T-helper 1 cell treated with Interleukin-12 subunit alpha and Interleukin-12 subunit beta and Interleukin-4 antibody, amounts not matched to agents 30 μg/mL and 1 μg/mL, for 36 hours (primary cell): Measurements from ENCODE around the gene ZNF668.
"Not testable (repeated sequence)": the region's sequence is repeated elsewhere in the genome, so short reads cannot be mapped to it uniquely, and the experiment has no call there.

Experiments
- H3K27ac Mint-ChIP-seq: one replicate; pipeline ENCODE4 v1.8.0; 2021; ENCODE audit warnings: mild to moderate bottlenecking, mixed read lengths
- H3K27me3 Mint-ChIP-seq: one replicate; pipeline ENCODE4 v1.8.0; 2021; ENCODE audit warnings: low read depth, mixed read lengths
- H3K36me3 Mint-ChIP-seq: one replicate; pipeline ENCODE4 v1.8.0; 2021; ENCODE audit warnings: low read depth, mixed read lengths
- H3K4me1 Mint-ChIP-seq: one replicate; pipeline ENCODE4 v1.8.0; 2021; ENCODE audit warnings: low read depth, mixed read lengths
- H3K4me3 Mint-ChIP-seq: one replicate; pipeline ENCODE4 v1.8.0; 2021; ENCODE audit warnings: mild to moderate bottlenecking, moderate library complexity, mixed read lengths
- H3K9me3 Mint-ChIP-seq: one replicate; pipeline ENCODE4 v1.8.0; 2021; ENCODE audit warnings: mixed read lengths

The ZNF668 gene

DNA sequence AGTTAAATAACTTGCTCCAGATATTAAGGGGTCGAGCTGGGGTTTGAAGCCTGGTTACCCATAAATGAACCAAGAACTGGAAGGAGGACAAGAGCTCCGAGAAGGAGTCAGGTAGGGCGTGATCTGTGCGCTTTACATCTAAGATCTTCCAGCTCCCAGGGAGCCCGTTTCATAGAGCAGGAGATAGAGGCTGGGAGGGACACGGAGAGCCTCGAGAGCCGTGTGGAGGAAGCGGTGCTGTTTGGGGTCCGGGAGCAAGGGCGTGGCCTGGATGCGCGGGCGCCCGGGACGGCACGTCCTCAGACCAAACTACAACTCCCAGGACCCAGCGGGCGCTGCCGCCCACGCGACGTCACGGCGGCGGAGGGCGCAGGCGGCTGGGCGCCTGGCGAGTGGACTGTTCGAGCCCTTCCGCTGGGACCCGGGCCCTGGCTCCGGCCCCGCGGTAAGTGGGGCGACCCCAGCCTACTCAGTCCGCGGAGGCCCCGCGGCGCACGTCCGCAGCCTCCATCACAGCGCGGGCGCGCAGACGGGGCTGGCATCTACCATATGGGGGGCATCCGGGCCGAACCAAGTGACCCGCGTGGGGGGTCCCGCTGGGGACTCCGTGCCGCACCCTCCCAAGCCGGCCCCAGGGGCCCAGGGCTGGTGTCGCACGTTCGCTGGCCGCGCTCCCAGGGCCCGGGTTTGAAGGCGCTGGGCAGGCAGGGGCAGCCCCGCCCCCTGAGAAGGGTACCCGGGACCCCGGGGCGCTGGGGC, 34.2 kb upstream of the ZNF668 start, which contains the start of gene BCKDK:
BCKDK (plus strand) TSS at position 352 of the 759 bp plus-strand sequence. CDS start 838 bp downstream, outside the sequence.
- H3K36me3 Mint-ChIP-seq, result peaks cover 7% of the 10 kb centered on the region
- H3K27me3 Mint-ChIP-seq, result no peaks in the 10 kb centered on the region
- peak within 1 kb of the TSS; percentile 88 for H3K4me3 Mint-ChIP-seq
- H3K9me3 Mint-ChIP-seq, result no peaks in the 10 kb centered on the region
- H3K4me1 Mint-ChIP-seq, result peaks cover 14% of the 10 kb centered on the region
- peak within 1 kb of the TSS; percentile 92 for H3K27ac Mint-ChIP-seq

DNA sequence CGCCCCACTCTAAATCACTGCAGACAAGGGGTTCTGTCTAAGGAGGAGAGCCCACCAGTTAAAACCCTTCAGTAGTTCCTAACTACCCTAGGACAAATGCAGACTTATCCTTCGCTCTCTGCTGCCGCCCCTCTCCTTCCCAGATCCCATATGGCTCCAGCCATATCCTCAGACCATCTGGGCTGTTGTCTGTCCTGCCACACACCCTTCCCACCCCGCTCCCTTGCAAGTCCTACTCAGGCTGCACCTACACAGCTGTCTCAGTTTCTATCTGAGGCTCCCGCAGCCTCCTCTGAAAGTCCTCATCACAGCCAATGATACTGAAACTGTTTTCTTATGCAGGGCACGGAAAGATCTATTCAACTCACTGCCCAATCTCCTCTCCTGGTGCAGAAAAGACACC, 33.4 kb upstream of the ZNF668 start:
- Mint-ChIP-seq H3K4me1 (peaks cover 14% of the 10 kb centered on the region), H3K27me3 (no peaks in the 10 kb centered on the region), H3K27ac (peak overlapping the region; percentile 92), H3K36me3 (peaks cover 7% of the 10 kb centered on the region), H3K9me3 (no peaks in the 10 kb centered on the region), H3K4me3 (peak overlapping the region; percentile 88)

DNA sequence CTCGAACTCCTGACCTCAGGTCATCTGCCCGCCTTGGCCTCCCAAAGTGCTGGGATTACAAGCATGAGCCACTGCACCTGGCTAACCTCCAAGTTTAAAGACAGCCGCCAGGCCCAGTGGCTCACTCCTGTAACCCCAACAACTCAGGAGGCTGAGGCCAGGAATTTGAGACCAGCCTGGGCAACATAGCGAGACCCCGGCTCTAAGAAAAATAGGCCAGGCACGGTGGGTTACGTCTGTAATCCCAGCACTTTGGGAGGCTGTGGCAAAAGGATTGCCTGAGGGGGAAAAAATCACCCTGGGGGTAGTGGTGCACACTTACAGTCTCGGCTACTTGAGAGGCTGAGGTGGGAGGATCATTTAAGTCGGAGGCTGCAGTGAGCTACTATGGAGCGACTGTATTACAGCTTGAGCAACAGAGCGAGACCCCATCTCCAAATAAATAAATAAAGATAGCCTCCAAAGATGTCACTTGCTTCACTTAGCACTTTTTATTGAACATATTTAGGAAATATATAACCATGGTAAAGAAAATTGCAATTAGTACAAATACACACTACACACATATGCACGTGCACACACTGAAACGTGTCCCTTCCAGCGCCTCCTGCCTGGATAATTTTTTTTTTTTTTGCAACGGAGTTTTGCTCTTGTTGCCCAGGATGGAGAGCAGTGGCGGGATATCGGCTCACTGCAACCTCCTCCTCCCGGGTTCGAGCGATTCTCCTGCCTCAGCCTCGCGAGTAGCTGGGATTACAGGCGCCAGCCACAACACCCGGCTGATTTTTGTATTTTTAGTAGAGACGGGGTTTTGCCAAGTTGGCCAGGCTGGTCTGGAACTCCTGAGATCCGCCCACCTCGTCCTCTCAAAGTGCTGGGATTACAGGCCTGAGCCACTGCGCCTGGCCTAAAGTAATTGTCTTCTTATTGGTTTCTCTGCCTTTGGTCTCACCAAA, 32.7 kb upstream of the ZNF668 start:
- no peak overlapping the region for H3K27ac Mint-ChIP-seq
- no peak overlapping the region for H3K4me3 Mint-ChIP-seq
- no peaks in the 10 kb centered on the region for H3K9me3 Mint-ChIP-seq
- peaks cover 14% of the 10 kb centered on the region for H3K4me1 Mint-ChIP-seq
- peaks cover 7% of the 10 kb centered on the region for H3K36me3 Mint-ChIP-seq
- no peaks in the 10 kb centered on the region for H3K27me3 Mint-ChIP-seq

DNA sequence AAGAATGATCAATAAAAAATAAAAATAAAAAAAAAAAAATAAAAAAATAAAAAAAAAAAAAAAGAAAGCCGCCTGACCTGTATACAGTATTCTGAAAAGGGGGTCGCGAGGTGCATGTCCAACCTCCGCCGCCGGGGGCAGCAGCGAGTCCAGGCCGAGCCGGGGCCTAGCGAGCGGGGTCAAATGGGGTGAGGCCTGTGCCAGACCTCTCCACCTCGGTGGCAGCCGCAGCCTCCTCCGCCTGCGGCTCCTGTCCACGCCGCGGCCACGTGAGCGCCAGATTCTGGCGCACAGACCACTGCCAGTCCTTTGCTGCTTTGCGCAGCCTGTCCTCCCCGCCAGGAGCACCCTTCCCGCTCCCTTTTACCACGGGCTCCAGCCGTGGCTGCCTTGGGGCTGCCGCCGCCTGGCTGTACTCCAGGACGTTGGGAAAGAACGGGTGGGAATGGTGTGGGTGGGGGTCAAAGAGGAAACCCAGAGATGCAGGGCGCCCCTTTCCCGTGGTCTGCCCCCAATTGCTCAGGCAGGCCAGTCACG, 31.7 kb upstream of the ZNF668 start:
- Mint-ChIP-seq H3K36me3 (peaks cover 7% of the 10 kb centered on the region), H3K27ac (no peak overlapping the region), H3K27me3 (no peaks in the 10 kb centered on the region), H3K4me3 (no peak overlapping the region), H3K9me3 (no peaks in the 10 kb centered on the region), H3K4me1 (peaks cover 14% of the 10 kb centered on the region)

DNA sequence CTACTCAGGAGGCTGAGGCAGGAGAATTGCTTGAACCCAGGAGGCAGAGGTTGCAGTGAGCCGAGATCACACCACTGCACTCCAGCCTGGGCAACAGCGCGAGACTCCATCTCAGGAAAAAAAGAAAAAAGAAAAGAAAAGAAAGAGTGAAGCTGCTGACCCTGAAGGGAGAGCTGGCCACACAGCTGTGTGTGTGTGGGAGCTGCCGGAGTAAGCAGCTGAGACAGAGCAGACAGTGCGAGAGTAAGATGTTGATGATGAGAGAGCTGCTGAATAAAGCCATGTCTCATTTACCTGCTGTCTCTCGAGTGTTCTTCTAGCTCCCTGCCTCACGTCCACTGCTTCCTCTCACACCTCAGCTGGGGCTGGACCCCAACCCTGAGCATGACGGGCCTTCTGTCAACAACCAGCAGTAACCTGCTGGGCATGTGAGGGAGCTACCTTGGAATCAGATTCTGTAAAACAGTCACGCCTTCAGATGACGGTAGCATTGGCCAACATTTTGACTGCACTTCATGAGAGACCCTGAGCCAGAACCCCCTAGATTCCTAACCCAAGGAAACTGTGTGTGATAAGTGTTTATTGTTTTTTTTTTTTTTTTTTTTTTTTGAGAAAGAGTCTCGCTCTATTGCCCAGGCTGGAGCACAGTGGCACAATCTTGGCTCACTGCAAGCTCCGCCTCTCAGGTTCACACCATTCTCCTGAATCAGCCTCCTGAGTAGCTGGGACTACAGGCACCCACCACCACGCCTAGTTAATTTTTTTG, 27.0 kb upstream of the ZNF668 start:
- H3K9me3 Mint-ChIP-seq, result not testable (repeated sequence)

DNA sequence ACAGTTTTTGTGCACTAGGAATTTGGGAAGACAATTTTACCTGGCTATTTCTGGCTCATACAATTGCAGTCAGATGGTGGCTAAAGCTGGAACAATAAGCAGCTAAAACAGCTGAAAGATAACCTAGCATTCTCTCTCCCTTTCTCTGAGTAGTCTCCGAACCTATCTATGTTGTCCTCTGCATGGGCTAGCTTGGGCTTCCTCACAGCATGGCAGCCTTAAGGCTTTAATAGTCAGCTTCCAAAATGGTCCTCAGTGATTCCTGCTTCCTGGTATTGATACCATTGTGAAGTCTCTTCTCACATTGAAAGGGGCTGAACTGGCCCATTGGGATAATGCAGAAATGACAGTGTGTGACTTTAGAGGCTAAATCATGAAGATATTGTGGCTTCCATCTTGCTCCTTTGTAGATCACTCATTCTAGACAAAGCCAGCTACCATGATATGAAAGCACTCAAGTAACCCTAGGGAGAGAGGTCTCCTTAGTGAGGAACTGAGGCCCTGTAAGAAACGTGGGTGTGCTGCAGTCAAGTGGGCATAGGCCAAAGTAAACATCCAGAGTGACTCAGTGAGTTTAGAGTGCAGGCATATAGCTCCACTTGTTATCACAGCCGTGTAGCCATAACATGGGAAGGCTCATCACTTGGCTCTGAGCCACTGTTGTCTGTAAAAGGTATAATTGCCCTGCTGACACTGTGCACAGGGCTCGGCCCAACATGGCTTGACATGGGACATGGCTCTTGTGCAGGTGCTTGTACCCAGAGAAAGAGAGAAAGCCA, 26.0 kb upstream of the ZNF668 start:
- H3K9me3 Mint-ChIP-seq, result no peaks in the 10 kb centered on the region
- H3K27ac Mint-ChIP-seq, result no peak overlapping the region
- peaks cover 7% of the 10 kb centered on the region for H3K27me3 Mint-ChIP-seq
- H3K36me3 Mint-ChIP-seq, result no peaks in the 10 kb centered on the region
- H3K4me3 Mint-ChIP-seq, result no peak overlapping the region
- H3K4me1 Mint-ChIP-seq, result peaks cover 9% of the 10 kb centered on the region

More for the DNA sequence above, 27.0 kb upstream of the ZNF668 start:
- H3K4me3 Mint-ChIP-seq, H3K27me3 Mint-ChIP-seq, H3K36me3 Mint-ChIP-seq, H3K4me1 Mint-ChIP-seq, H3K27ac Mint-ChIP-seq: not testable (repeated sequence)

DNA sequence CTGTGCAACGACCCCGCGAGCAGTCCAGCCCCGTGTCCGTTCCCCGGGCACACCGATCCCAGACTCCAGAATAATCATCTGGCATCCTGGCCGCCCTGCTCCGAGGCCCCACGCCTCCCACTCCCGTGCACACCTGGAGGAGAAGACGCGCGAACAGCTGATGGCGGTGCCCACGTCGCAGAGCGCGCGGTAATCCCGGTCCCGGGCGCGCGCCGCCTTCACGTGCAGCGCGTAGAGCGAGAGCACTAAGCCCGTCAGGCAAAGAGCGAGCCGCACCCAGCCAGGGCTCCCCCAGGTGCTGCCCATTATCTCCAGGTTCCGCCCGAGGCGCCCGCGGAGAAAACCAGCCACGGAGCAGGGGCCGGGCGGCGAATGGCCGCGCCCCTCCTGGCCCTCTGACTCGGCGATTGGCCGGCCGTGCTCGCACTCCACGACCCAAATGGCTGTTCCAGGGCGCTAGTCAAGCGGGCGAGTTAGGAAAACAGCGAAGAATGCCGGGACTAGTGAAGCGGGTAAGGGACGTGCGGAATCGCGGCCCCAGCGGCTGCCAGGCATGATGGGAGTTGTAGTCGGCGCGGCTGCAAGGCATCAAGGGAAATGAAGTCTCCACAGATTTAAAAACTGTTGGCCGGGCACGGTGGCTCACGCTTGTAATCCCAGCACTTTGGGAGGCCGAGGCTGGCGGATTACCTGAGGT, 20.5 kb upstream of the ZNF668 start, which contains the start of gene VKORC1:
VKORC1 (minus strand) TSS at position 374 of the 697 bp plus-strand sequence; CDS start at position 306, 68 bp downstream.
- H3K4me3 Mint-ChIP-seq, result peak within 1 kb of the TSS; percentile 98
- peak within 1 kb of the TSS; percentile 90 for H3K27ac Mint-ChIP-seq
- no peaks in the 10 kb centered on the region for H3K9me3 Mint-ChIP-seq
- peaks cover 11% of the 10 kb centered on the region for H3K36me3 Mint-ChIP-seq
- H3K27me3 Mint-ChIP-seq, result no peaks in the 10 kb centered on the region
- peaks cover 21% of the 10 kb centered on the region for H3K4me1 Mint-ChIP-seq

DNA sequence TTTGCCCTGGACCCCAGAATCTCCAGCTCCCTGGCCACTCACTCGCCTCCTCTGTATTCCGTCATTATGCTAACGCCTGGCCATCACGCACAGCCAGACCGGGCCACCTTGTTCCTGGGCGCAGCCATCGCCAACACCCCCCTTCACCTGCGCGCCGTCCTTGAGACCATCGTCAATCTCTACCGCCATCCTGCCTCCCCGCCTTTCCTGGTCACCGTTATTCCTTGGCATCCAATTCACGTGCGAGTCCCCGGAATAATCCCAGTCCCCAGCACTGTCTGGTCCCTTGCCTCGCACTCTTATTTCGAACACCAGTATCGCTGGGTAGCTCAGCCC, 20.0 kb upstream of the ZNF668 start:
- peak overlapping the region; percentile 90 for H3K27ac Mint-ChIP-seq
- H3K4me3 Mint-ChIP-seq, result peak overlapping the region; percentile 98
- no peaks in the 10 kb centered on the region for H3K27me3 Mint-ChIP-seq
- peaks cover 16% of the 10 kb centered on the region for H3K36me3 Mint-ChIP-seq
- H3K4me1 Mint-ChIP-seq, result peaks cover 21% of the 10 kb centered on the region
- no peaks in the 10 kb centered on the region for H3K9me3 Mint-ChIP-seq

DNA sequence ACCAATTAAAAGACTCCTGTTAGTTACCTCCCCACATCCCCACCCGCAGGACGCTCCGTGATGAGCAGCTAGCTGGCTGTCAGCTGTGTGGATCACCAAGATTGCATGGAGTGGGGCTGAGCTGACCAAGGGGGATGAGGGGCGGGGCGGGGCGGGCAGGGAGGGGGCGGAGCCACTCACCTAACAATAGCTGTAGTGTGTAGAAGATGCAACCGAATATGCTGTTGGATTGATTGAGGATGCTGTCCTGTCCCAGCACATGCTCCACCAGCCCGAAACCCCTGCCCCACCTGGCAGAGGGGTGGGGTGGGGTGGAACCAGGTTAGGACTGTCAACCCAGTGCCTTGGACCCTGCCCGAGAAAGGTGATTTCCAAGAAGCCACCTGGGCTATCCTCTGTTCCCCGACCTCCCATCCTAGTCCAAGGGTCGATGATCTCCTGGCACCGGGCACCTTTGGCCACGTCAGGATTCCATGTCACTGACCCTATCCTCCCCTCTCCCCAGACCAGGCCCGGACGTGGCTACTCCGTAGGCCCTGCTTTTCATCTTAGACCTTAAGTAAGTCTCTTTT, 19.2 kb upstream of the ZNF668 start:
- H3K4me3 Mint-ChIP-seq, result peak overlapping the region; percentile 37

DNA sequence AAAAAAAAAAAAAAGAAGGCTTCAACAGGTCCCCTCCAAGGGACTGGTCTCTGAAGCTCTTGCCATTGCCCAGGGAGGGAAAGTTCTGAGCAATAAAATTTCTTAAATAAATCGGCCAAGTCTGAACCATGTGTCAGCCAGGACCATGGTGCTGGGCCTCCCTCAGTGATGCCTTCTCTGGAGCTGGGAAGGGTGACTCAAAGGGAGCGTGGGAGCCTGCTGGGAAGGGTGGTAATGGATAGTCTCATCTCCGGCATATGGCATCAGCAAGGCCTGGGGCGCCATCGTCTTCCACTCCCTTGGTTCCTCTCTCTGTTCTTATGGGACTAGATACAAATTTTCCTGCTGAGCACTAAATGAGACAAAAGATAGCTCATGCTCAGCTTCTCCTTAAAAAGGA, 18.3 kb upstream of the ZNF668 start:
- H3K27ac Mint-ChIP-seq, result no peak overlapping the region
- peak overlapping the region; percentile 46 for H3K4me3 Mint-ChIP-seq
- H3K9me3 Mint-ChIP-seq, result no peaks in the 10 kb centered on the region
- H3K27me3 Mint-ChIP-seq, result no peaks in the 10 kb centered on the region
- H3K36me3 Mint-ChIP-seq, result peaks cover 16% of the 10 kb centered on the region
- H3K4me1 Mint-ChIP-seq, result peaks cover 21% of the 10 kb centered on the region

More for the DNA sequence above, 19.2 kb upstream of the ZNF668 start:
- Mint-ChIP-seq H3K27ac (no peak overlapping the region), H3K27me3 (no peaks in the 10 kb centered on the region), H3K4me1 (peaks cover 21% of the 10 kb centered on the region), H3K9me3 (no peaks in the 10 kb centered on the region), H3K36me3 (peaks cover 16% of the 10 kb centered on the region)

DNA sequence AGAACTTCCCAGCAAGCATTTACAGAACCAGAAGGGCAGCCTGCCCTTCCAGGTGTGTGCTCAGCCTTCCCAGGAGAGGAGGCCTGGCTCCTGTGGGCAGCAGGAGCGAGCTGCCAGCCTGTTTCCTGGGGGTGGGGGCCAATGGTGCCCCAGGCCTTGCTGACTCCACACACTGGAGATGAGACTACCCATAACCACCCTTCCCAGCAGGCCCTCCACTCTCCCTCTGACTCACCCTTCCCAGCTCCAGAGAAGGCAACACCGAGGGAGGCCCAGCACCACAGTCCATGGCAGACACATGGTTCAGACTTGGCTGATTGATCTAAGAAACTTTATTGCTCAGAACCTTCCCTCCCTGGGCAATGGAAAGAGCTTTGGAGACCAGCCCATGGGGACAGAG, 16.5 kb upstream of the ZNF668 start:
- peaks cover 16% of the 10 kb centered on the region for H3K36me3 Mint-ChIP-seq
- H3K4me1 Mint-ChIP-seq, result peaks cover 16% of the 10 kb centered on the region
- no peaks in the 10 kb centered on the region for H3K27me3 Mint-ChIP-seq
- H3K9me3 Mint-ChIP-seq, result no peaks in the 10 kb centered on the region
- no peak overlapping the region for H3K27ac Mint-ChIP-seq
- H3K4me3 Mint-ChIP-seq, result no peak overlapping the region

DNA sequence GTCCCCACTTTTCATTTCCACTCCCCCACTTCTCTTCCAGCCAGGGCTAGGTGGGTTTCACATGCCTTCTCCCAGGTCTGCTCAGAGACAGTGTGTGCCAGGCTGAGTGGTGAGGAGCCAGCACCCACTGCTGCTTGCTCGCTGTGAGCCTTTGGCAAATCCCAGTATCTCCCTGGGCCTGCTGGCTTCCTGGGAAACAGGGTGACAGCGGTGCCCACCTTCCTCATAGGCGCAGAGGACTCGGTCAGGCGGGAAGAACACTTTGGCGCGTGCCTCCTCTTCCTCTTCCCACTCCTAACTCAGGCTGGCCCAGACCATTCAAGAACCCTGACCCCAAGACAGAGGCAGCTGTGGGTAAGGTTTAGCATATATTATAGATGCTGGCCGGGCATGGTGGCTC, 15.2 kb upstream of the ZNF668 start:
- H3K4me3 Mint-ChIP-seq, result no peak overlapping the region
- H3K4me1 Mint-ChIP-seq, result peaks cover 10% of the 10 kb centered on the region
- H3K27ac Mint-ChIP-seq, result no peak overlapping the region
- no peaks in the 10 kb centered on the region for H3K27me3 Mint-ChIP-seq
- H3K36me3 Mint-ChIP-seq, result peaks cover 13% of the 10 kb centered on the region
- no peaks in the 10 kb centered on the region for H3K9me3 Mint-ChIP-seq
